RWPE2 (cell line): Measurements from ENCODE around the gene FBLN2.
"Not testable (repeated sequence)": the region's sequence is repeated elsewhere in the genome, so short reads cannot be mapped to it uniquely, and the experiment has no call there.

ENCODE experiments used
- ATAC-seq: fragments of 200-7000 bp; cut with Tn5 transposase; 3 replicates; pipeline ENCODE4 v1.9.1; 2021; ENCODE audit warnings: low read depth
- DNase-seq: peaks from one replicate; pipeline ENCODE4 v3.0.0-alpha.2; 2020; ENCODE audit warnings: low spot score
- H3K27ac ChIP-seq: fragments of 450-650 bp; 2 replicates; pipeline ENCODE4 v1.5.1; 2017; ENCODE audit warnings: mild to moderate bottlenecking; ENCODE audit not compliant: poor library complexity, severe bottlenecking
- H3K27me3 ChIP-seq: fragments of 250-450 bp; sonication (Bioruptor Pico); 2 replicates; pipeline ENCODE4 v1.5.1; 2021; ENCODE audit warnings: mild to moderate bottlenecking, moderate library complexity; ENCODE audit not compliant: insufficient read depth, poor library complexity, severe bottlenecking
- H3K36me3 ChIP-seq: fragments of 250-450 bp; sonication (Bioruptor Pico); 2 replicates; pipeline ENCODE4 v1.5.1; 2020; ENCODE audit warnings: low read depth, mild to moderate bottlenecking, moderate library complexity
- H3K4me1 ChIP-seq: fragments of 250-450 bp; sonication (Bioruptor Pico); 2 replicates; pipeline ENCODE4 v1.5.1; 2021; ENCODE audit warnings: mild to moderate bottlenecking, moderate library complexity; ENCODE audit not compliant: insufficient read depth, poor library complexity, severe bottlenecking
- H3K4me3 ChIP-seq: fragments of 250-450 bp; sonication (Bioruptor Pico); 2 replicates; pipeline ENCODE4 v1.5.1; 2021; ENCODE audit warnings: mild to moderate bottlenecking, moderate library complexity; ENCODE audit not compliant: severe bottlenecking
- H3K9me3 ChIP-seq: fragments of 250-450 bp; sonication (Bioruptor Pico); 2 replicates; pipeline ENCODE4 v1.5.1; 2021; ENCODE audit warnings: mild to moderate bottlenecking, moderate library complexity; ENCODE audit not compliant: severe bottlenecking
- CTCF ChIP-seq: fragments of 450-650 bp; IDR thresholded peaks from one replicate; pipeline ENCODE4 v1.5.1; 2017; ENCODE audit warnings: mild to moderate bottlenecking, moderate library complexity; ENCODE audit not compliant: poor library complexity, severe bottlenecking

The FBLN2 gene

GRCh38 chr3:13517253-13517977 is 31.5 kb upstream of the FBLN2 start:
- DNase-seq, result no peak
- TF ChIP-seq CTCF, result no peak
- H3K9me3 ChIP-seq, result no peaks in the 10 kb centered on the region
- no peaks in the 10 kb centered on the region for H3K36me3 ChIP-seq
- peaks cover 12% of the 10 kb centered on the region for H3K4me1 ChIP-seq
- H3K4me3 ChIP-seq, result no peak overlapping the region
- ATAC-seq, result no peak
- H3K27ac ChIP-seq, result no peak overlapping the region
- no peaks in the 10 kb centered on the region for H3K27me3 ChIP-seq

GRCh38 chr3:13518516-13518953 is 30.4 kb upstream of the FBLN2 start:
- ATAC-seq (no peak), DNase-seq (no peak)
- no peak overlapping the region for H3K27ac ChIP-seq
- H3K9me3 ChIP-seq, result no peaks in the 10 kb centered on the region
- no peaks in the 10 kb centered on the region for H3K27me3 ChIP-seq
- H3K36me3 ChIP-seq, result no peaks in the 10 kb centered on the region
- no peak overlapping the region for H3K4me3 ChIP-seq
- TF ChIP-seq CTCF, result no peak
- H3K4me1 ChIP-seq, result peaks cover 12% of the 10 kb centered on the region

GRCh38 chr3:13519006-13519791 is 29.7 kb upstream of the FBLN2 start:
- Histone ChIP-seq H3K27me3 (no peaks in the 10 kb centered on the region), H3K4me1 (peaks cover 7% of the 10 kb centered on the region), H3K4me3 (no peak overlapping the region), H3K36me3 (no peaks in the 10 kb centered on the region), H3K9me3 (no peaks in the 10 kb centered on the region), H3K27ac (no peak overlapping the region)
- ATAC-seq, result no peak
- TF ChIP-seq CTCF, result no peak
- no peak for DNase-seq

GRCh38 chr3:13520326-13520880 is 28.5 kb upstream of the FBLN2 start:
- Histone ChIP-seq H3K4me3 (no peak overlapping the region), H3K27ac (no peak overlapping the region), H3K36me3 (no peaks in the 10 kb centered on the region), H3K27me3 (no peaks in the 10 kb centered on the region), H3K9me3 (no peaks in the 10 kb centered on the region), H3K4me1 (no peaks in the 10 kb centered on the region)
- ATAC-seq, result no peak
- no peak for TF ChIP-seq CTCF
- no peak for DNase-seq

GRCh38 chr3:13521309-13521708 is 27.6 kb upstream of the FBLN2 start:
- no peak for TF ChIP-seq CTCF
- Histone ChIP-seq H3K36me3 (no peaks in the 10 kb centered on the region), H3K4me3 (no peak overlapping the region), H3K4me1 (peaks cover 7% of the 10 kb centered on the region), H3K27me3 (no peaks in the 10 kb centered on the region), H3K27ac (no peak overlapping the region), H3K9me3 (no peaks in the 10 kb centered on the region)
- DNase-seq (no peak), ATAC-seq (no peak)

GRCh38 chr3:13521749-13522148 is 27.2 kb upstream of the FBLN2 start:
- peaks cover 11% of the 10 kb centered on the region for H3K4me1 ChIP-seq
- not testable (repeated sequence) for ATAC-seq, DNase-seq, H3K27me3 ChIP-seq, H3K9me3 ChIP-seq, H3K27ac ChIP-seq, H3K36me3 ChIP-seq, H3K4me3 ChIP-seq
